K562 (cell line): Measurements from ENCODE around the gene SELENOO. TPM values are rescaled to one million over a fixed set of nuclear protein-coding genes. Genes with fewer than 3 reads are reported as not detected.

Source experiments
- ATAC-seq: fragments of 200-7000 bp; cut with Tn5 transposase; 3 replicates; pipeline ENCODE4 v1.9.1; 2020; ENCODE audit warnings: moderate library complexity
- BruUV-seq: library from RNA; stranded (reverse); fragments of 400-500 nt; replicated peaks from 2 replicates; lab custom pipeline; 2021; lab: Mats Ljungman, UMichigan
- CTCF ChIA-PET: fragments of 300-600 bp; formaldehyde crosslinking; extraction: SDS; loops from one replicate; lab custom pipeline; 2021; ENCODE audit warnings: low intra/inter-chr PET ratio; lab: Yijun Ruan, JAX
- POLR2A ChIA-PET: fragments of 300-600, 350-650 bp; sonication (Branson Sonifier 250); formaldehyde crosslinking; extraction: SDS; loops from one replicate; lab custom pipeline; 2021; ENCODE audit warnings: antibody characterized with exemption, inconsistent platforms; lab: Yijun Ruan, JAX
- DNase-seq, 4 experiments: peaks; one replicate each; pipeline versions ENCODE4 v3.0.0 to v3.0.0-alpha.2; 2011 to 2018; ENCODE audit warnings: low spot score in 3 of 4, mixed read lengths in 3 of 4; ENCODE audit errors: extremely low read depth in 1 of 4
- FAIRE-seq: peaks from 2 replicates; lab custom pipeline; 2011; peaks lifted over from hg19 to GRCh38; lab: Jason Lieb, UNC
- H2AFZ ChIP-seq: 2 replicates; pipeline ENCODE4 v1.6.0; 2011; ENCODE audit warnings: low read depth, low read length, control low read depth, inconsistent platforms
- H3K27ac ChIP-seq: fragments of 200-600 bp; 3 replicates; pipeline ENCODE4 v1.8.0; 2011; ENCODE audit warnings: low read depth, mild to moderate bottlenecking, control low read depth, inconsistent platforms, low read length, moderate library complexity, mixed read lengths; ENCODE audit errors: extremely low read depth
- H3K27me3 ChIP-seq, 2 experiments: fragments of 300-600 bp in 1 of 2; 2 replicates in 1 of 2; 3 replicates in 1 of 2; pipeline versions ENCODE4 v1.6.0 to v1.8.0; 2011; ENCODE audit warnings: inconsistent platforms in 2 of 2, low read length in 2 of 2, mild to moderate bottlenecking in 1 of 2, mixed read lengths in 1 of 2, moderate library complexity in 1 of 2; ENCODE audit not compliant: control insufficient read depth in 2 of 2, insufficient read depth in 2 of 2
- H3K36me3 ChIP-seq: fragments of 300-600 bp; 3 replicates; pipeline ENCODE4 v1.8.0; 2011; ENCODE audit warnings: mild to moderate bottlenecking, low read length, inconsistent platforms; ENCODE audit not compliant: control insufficient read depth, insufficient read depth
- H3K4me1 ChIP-seq, 2 experiments: fragments of 200-600 bp in 1 of 2; replicated peaks in 1 of 2; 2 replicates in 1 of 2; 3 replicates in 1 of 2; pipeline versions ENCODE4 v1.5.1 to v1.8.0; 2011; ENCODE audit warnings: inconsistent platforms in 2 of 2, low read length in 2 of 2, mild to moderate bottlenecking in 1 of 2, mixed read lengths in 1 of 2, moderate library complexity in 1 of 2; ENCODE audit not compliant: control insufficient read depth in 2 of 2, insufficient read depth in 2 of 2
- H3K4me2 ChIP-seq: 2 replicates; pipeline ENCODE4 v1.6.1; 2011; ENCODE audit warnings: low read length, control low read depth, inconsistent platforms, mixed read lengths; ENCODE audit not compliant: insufficient read depth
- H3K4me3 ChIP-seq: fragments of 200-600 bp; sonication (generic), shearing (Covaris generic); 2 replicates; pipeline ENCODE4 v1.5.1; 2016; ENCODE audit warnings: control low read depth, inconsistent platforms
- H3K79me2 ChIP-seq: fragments of 200-600 bp; 3 replicates; pipeline ENCODE4 v1.8.0; 2011; ENCODE audit warnings: low read length, inconsistent platforms; ENCODE audit not compliant: control insufficient read depth, insufficient read depth
- H3K9ac ChIP-seq, 2 experiments: 2 replicates each; pipeline versions ENCODE4 v1.6.0 to v1.6.1; 2011; ENCODE audit warnings: low read depth in 2 of 2, low read length in 2 of 2, control low read depth in 1 of 2, inconsistent platforms in 1 of 2, mild to moderate bottlenecking in 1 of 2, mixed read lengths in 1 of 2; ENCODE audit not compliant: insufficient read depth in 1 of 2
- H3K9me1 ChIP-seq: one replicate; pipeline ENCODE4 v1.6.0; 2011; ENCODE audit warnings: inconsistent platforms, mild to moderate bottlenecking, low read length, moderate library complexity; ENCODE audit not compliant: control insufficient read depth, insufficient read depth
- H3K9me3 ChIP-seq: replicated peaks from 2 replicates; pipeline ENCODE4 v1.5.1; 2011; ENCODE audit warnings: low read depth, low read length, inconsistent platforms; ENCODE audit not compliant: control insufficient read depth, insufficient read depth
- H4K20me1 ChIP-seq: replicated peaks from 2 replicates; pipeline ENCODE4 v1.6.1; 2011; ENCODE audit warnings: low read length, inconsistent platforms, mixed read lengths; ENCODE audit not compliant: control insufficient read depth, insufficient read depth
- CHAMP1 ChIP-seq: fragments of 450-650 bp; IDR thresholded peaks from 2 replicates; pipeline ENCODE4 v1.6.1; 2016; ENCODE audit warnings: mild to moderate bottlenecking
- GABPB1 ChIP-seq: sonication (generic); formaldehyde crosslinking; IDR thresholded peaks from 2 replicates; pipeline ENCODE4 v1.8.0; 2022; ENCODE audit warnings: mild to moderate bottlenecking, missing genetic modification reagents
- HCFC1 ChIP-seq: IDR thresholded peaks from 2 replicates; pipeline ENCODE4 v1.6.1; 2012; ENCODE audit warnings: low read depth, low read length, improper control_type of control experiment
- HEY1 ChIP-seq: fragments of 250-450 bp; sonication (Bioruptor Pico); IDR thresholded peaks from 2 replicates; pipeline ENCODE4 v1.5.0; 2020; ENCODE audit warnings: mild to moderate bottlenecking, moderate library complexity, borderline replicate concordance
- ILK ChIP-seq: fragments of 450-650 bp; IDR thresholded peaks from 2 replicates; pipeline ENCODE4 v1.6.1; 2016; ENCODE audit warnings: missing genetic modification characterization, low read depth, mild to moderate bottlenecking, missing compliant biosample characterization, moderate library complexity, borderline replicate concordance
- KHSRP ChIP-seq: fragments of 450-650 bp; IDR thresholded peaks from 2 replicates; pipeline ENCODE4 v1.6.1; 2017
- MAFG ChIP-seq: fragments of 450-650 bp; conservative IDR thresholded peaks from 2 replicates; pipeline ENCODE4 v1.6.1; 2016; ENCODE audit warnings: missing genetic modification characterization, missing compliant biosample characterization
- MTA2 ChIP-seq: fragments of 450-650 bp; IDR thresholded peaks from 2 replicates; pipeline ENCODE4 v1.6.1; 2016; ENCODE audit warnings: low read depth
- NBN ChIP-seq: fragments of 450-650 bp; IDR thresholded peaks from 2 replicates; pipeline ENCODE4 v1.6.1; 2016; ENCODE audit warnings: low read depth, mild to moderate bottlenecking
- PHF8 ChIP-seq: fragments of 200-600 bp; sonication (generic); IDR thresholded peaks from 2 replicates; pipeline ENCODE4 v1.6.1; 2012; ENCODE audit warnings: mixed run types, mild to moderate bottlenecking, inconsistent platforms, low read length, moderate library complexity, borderline replicate concordance
- RUNX1 ChIP-seq: sonication (generic); IDR thresholded peaks from 2 replicates; pipeline ENCODE4 v1.6.1; 2016; ENCODE audit warnings: antibody characterized with exemption, low read depth
- SAFB ChIP-seq: fragments of 200-400 bp; formaldehyde crosslinking; IDR thresholded peaks from 2 replicates; pipeline ENCODE4 v1.6.1; 2017; ENCODE audit warnings: low read depth, low read length, borderline replicate concordance
- TOE1 ChIP-seq, 2 experiments: fragments of 450-650 bp in 1 of 2; sonication (generic) in 1 of 2; formaldehyde crosslinking in 1 of 2; IDR thresholded peaks; 2 replicates each; pipeline versions ENCODE4 v1.7.1 to v1.8.0; 2016 to 2022; ENCODE audit warnings: borderline replicate concordance in 2 of 2, mild to moderate bottlenecking in 2 of 2, antibody characterized with exemption in 1 of 2, inconsistent platforms in 1 of 2, low read depth in 1 of 2, missing genetic modification reagents in 1 of 2, moderate library complexity in 1 of 2
- ZEB2 ChIP-seq: fragments of 450-650 bp; IDR thresholded peaks from 2 replicates; pipeline ENCODE4 v1.6.1; 2016
- ZFP36 ChIP-seq: fragments of 150-350 bp; IDR thresholded peaks from 2 replicates; pipeline ENCODE4 v1.6.1; 2018; ENCODE audit warnings: low read length, low read depth; ENCODE audit not compliant: partially characterized antibody
- ZFX ChIP-seq: sonication (generic); formaldehyde crosslinking; IDR thresholded peaks from 2 replicates; pipeline ENCODE4 v1.8.0; 2022; ENCODE audit warnings: mild to moderate bottlenecking, missing genetic modification reagents, moderate library complexity
- ZNF140 ChIP-seq: fragments of 250-450 bp; sonication (Bioruptor Pico); IDR thresholded peaks from 2 replicates; pipeline ENCODE4 v1.8.0; 2021; ENCODE audit warnings: moderate library complexity, mild to moderate bottlenecking, inconsistent platforms
- ZNF316 ChIP-seq: fragments of 450-650 bp; IDR thresholded peaks from 2 replicates; pipeline ENCODE4 v1.6.1; 2016
- ZNF589 ChIP-seq: fragments of 200-800 bp; sonication (Bioruptor generic); IDR thresholded peaks from 2 replicates; pipeline ENCODE4 v1.6.1; 2016; ENCODE audit warnings: low read depth, missing genetic modification characterization, missing compliant biosample characterization
- WGBS: fragments of 100-300 bp; shearing (Covaris generic); methylation state at CpG from one replicate; pipeline ENCODE4 v1.1.6; 2016; ENCODE audit warnings: low coverage, mixed read lengths; ENCODE audit not compliant: insufficient coverage; ENCODE audit errors: missing lambda C conversion rate; 5-methylcytosine and 5-hydroxymethylcytosine counted together
- in situ Hi-C: fragments of 300-500 bp; cut with MboI; formaldehyde crosslinking; loops from 4 replicates; pipeline ENCODE4 v1.15.0; 2018; ENCODE audit warnings: inconsistent platforms, mixed read lengths
- intact Hi-C: fragments of 100-400 bp; cut with micrococcal nuclease; formaldehyde crosslinking; loops from 2 replicates; pipeline ENCODE4 v1.14.2; 2022
- polyA plus RNA-seq, 8 experiments: library from polyadenylated mRNA; depleted of rRNA in 4 of 8; stranded (reverse) in 5 of 8; unstranded in 3 of 8; fragments of >200 nt; fragmentation: Nextera tagmentation in 2 of 8; fragmentation: Illumina TruSeq in 1 of 8; extraction: Ambion mirVana in 2 of 8; extraction: Trizol in 1 of 8; gene quantifications; 2 replicates each; pipeline versions ENCODE4 v1.2.1 to v1.2.3, GENCODE V29; 2011 to 2014; ENCODE audit warnings: inconsistent platforms in 1 of 8, missing spikeins in 1 of 8
- total RNA-seq, 7 experiments: library from RNA; depleted of rRNA in 6 of 7; stranded (reverse); fragments of >200 nt in 6 of 7; fragmentation: Illumina TruSeq in 2 of 7; extraction: Trizol in 2 of 7; gene quantifications; 2 replicates each; pipeline versions ENCODE4 v1.2.1 to v1.2.3, GENCODE V29; 2011 to 2021; ENCODE audit warnings: low replicate concordance in 1 of 7

The SELENOO gene
- total and polyA plus RNA-seq, 9 of the 15 experiments (the other 6 are each of a cell fraction or from before 2014, with no cell fraction given), result 0.37 to 24.9 (median 8.3) TPM

- H2AFZ ChIP-seq, result peak within 1 kb of the TSS; percentile 77
- peaks cover 68% of the 10 kb centered on the region for H3K79me2 ChIP-seq
- no peaks in the 10 kb centered on the region for H3K9me1 ChIP-seq
- ChIA-PET CTCF (no interaction called here), POLR2A (interaction anchor here (0.6 to 0.7 kb wide), 3 partner anchors 11 to 149 kb away, joined by 3 read pairs; no protein-coding TSS in a partner anchor)
- peak within 1 kb of the TSS; percentile 80 to 93 for H3K9ac ChIP-seq
- peak within 1 kb of the TSS; percentile 79 for H3K4me2 ChIP-seq
- intact Hi-C loops, result loop anchor here (5.0 kb wide), 1 partner anchor 253 kb away; no protein-coding TSS in a partner anchor
- DNase-seq (peak; percentile 63 to 93 (median 74)), ATAC-seq (peak; percentile 82), FAIRE-seq (peak; percentile 74)
- H3K4me3 ChIP-seq, result peak within 1 kb of the TSS; percentile 76
- TSS peak; percentile 54 for BruUV-seq
- no peaks in the 10 kb centered on the region for H3K27me3 ChIP-seq
- peaks cover 45% of the 10 kb centered on the region; the same call in 2 of the 3 replicates for H3K36me3 ChIP-seq
- peaks cover 15% of the 10 kb centered on the region for H4K20me1 ChIP-seq
- H3K9me3 ChIP-seq, result no peaks in the 10 kb centered on the region
- in situ Hi-C loops, result loop anchor here (5.0 kb wide), 1 partner anchor 98 kb away; the partner anchor contains the start of gene PPP6R2
- H3K27ac ChIP-seq, result peak within 1 kb of the TSS; percentile 81
- H3K4me1 ChIP-seq, result peaks cover 9 to 61% of the 10 kb centered on the region in 2 experiments
- under 1% methylated on average over 69 of the region's 76 CpGs for WGBS
- TF ChIP-seq GABPB1 (peak; percentile 99), TOE1 (IDR thresholded peaks at IDR 0.05; ENCODE audit: borderline replicate concordance) (0 out of 2 replicates have a peak, but pooled peaks have one; percentile 29), TOE1 (CRISPR knock-in tag; IDR thresholded peaks at IDR 0.05; ENCODE audit: borderline replicate concordance, low read depth) (no peak), NBN (peak; percentile 77), HCFC1 (peak; percentile 84), ILK (tag) (no peak), MTA2 (no peak), MAFG (tag) (no peak), ZFP36 (no peak), RUNX1 (no peak), PHF8 (peak; percentile 88; the same call in 1 of the 2 replicates), ZNF589 (CRISPR knock-in tag) (no peak), ZNF140 (no peak), KHSRP (peak; percentile 88), SAFB (peak; percentile 78), ZEB2 (no peak), CHAMP1 (no peak), ZFX (CRISPR knock-in tag) (peak; percentile 93), ZNF316 (no peak), HEY1 (no peak)
Measured at GRCh38 chr22:50244420-50245213, 43.8 kb downstream of the SELENOO start, which contains the start of gene TUBGCP6. Gene TUBGCP6 (minus strand): TSS chr22:50245023. CDS start chr22:50244459, 564 bp downstream.
